CD4-positive, alpha-beta memory T cell (primary cell): ENCODE data around the gene CYP19A1. TPM values are rescaled to one million over a fixed set of nuclear protein-coding genes. Genes with fewer than 3 reads are reported as not detected.

Experiments used
- CTCF ChIA-PET: fragments of 350-600 bp; sonication (Branson Sonifier 250); formaldehyde crosslinking; loops from one replicate; lab custom pipeline; 2021; ENCODE audit warnings: inconsistent platforms; ENCODE audit not compliant: partially characterized antibody; lab: Charles Lee
- POLR2A ChIA-PET: fragments of 350-600 bp; sonication (Branson Sonifier 250); formaldehyde crosslinking; loops from one replicate; lab custom pipeline; 2021; ENCODE audit not compliant: partially characterized antibody; lab: Charles Lee
- DNase-seq, 5 donors: peaks; one replicate each; pipeline versions ENCODE4 v3.0.0 to v3.0.0-alpha.2; 2020 to 2022; ENCODE audit warnings: mixed read lengths in 1 of 5
- H3K27ac ChIP-seq: one replicate; pipeline ENCODE4 v1.7.0; 2013; ENCODE audit warnings: low read depth, low read length
- H3K27me3 ChIP-seq: 2 replicates; pipeline ENCODE4 v1.7.0; 2013; ENCODE audit warnings: mild to moderate bottlenecking, low read length, moderate library complexity; ENCODE audit not compliant: insufficient read depth
- H3K36me3 ChIP-seq: 2 replicates; pipeline ENCODE4 v1.7.0; 2013; ENCODE audit warnings: mild to moderate bottlenecking, low read length, moderate library complexity; ENCODE audit not compliant: insufficient read depth
- H3K4me1 ChIP-seq: 2 replicates; pipeline ENCODE4 v1.7.0; 2013; ENCODE audit warnings: mild to moderate bottlenecking, low read length, moderate library complexity; ENCODE audit not compliant: insufficient read depth
- H3K4me3 ChIP-seq, 2 donors: one replicate each; pipeline ENCODE4 v1.7.0; 2013; ENCODE audit warnings: low read length in 2 of 2, mild to moderate bottlenecking in 1 of 2
- H3K9me3 ChIP-seq, 2 donors: one replicate each; pipeline ENCODE4 v1.7.0; 2013; ENCODE audit warnings: low read length in 2 of 2, control low read depth in 1 of 2; ENCODE audit not compliant: control insufficient read depth in 1 of 2
- H3K27ac Mint-ChIP-seq, 7 donors: one replicate each; pipeline ENCODE4 v1.8.0; 2020 to 2021; ENCODE audit warnings: mixed read lengths in 7 of 7, mild to moderate bottlenecking in 6 of 7, inconsistent platforms in 3 of 7, moderate library complexity in 3 of 7
- H3K27me3 Mint-ChIP-seq, 2 donors: one replicate each; pipeline ENCODE4 v1.8.0; 2020 to 2021; ENCODE audit warnings: mixed read lengths in 2 of 2
- H3K36me3 Mint-ChIP-seq, 2 donors: one replicate each; pipeline ENCODE4 v1.8.0; 2020 to 2021; ENCODE audit warnings: mixed read lengths in 2 of 2, inconsistent platforms in 1 of 2, mild to moderate bottlenecking in 1 of 2
- H3K4me1 Mint-ChIP-seq, 4 donors: one replicate each; pipeline ENCODE4 v1.8.0; 2020 to 2021; ENCODE audit warnings: mixed read lengths in 4 of 4, mild to moderate bottlenecking in 1 of 4
- H3K4me3 Mint-ChIP-seq, 8 donors: one replicate each; pipeline ENCODE4 v1.8.0; 2020 to 2021; ENCODE audit warnings: mixed read lengths in 8 of 8, mild to moderate bottlenecking in 7 of 8, moderate library complexity in 6 of 8, inconsistent platforms in 3 of 8
- H3K9me3 Mint-ChIP-seq, 8 donors: one replicate each; pipeline ENCODE4 v1.8.0; 2020 to 2021; ENCODE audit warnings: mixed read lengths in 8 of 8, mild to moderate bottlenecking in 5 of 8, inconsistent platforms in 3 of 8, moderate library complexity in 1 of 8
- intact Hi-C: fragments of 100-400 bp; cut with micrococcal nuclease; formaldehyde crosslinking; loops from one replicate; pipeline ENCODE4 v1.15.1; 2023
- polyA plus RNA-seq, 2 donors: library from polyadenylated mRNA; unstranded; fragments of 300-500 nt; fragmentation: Illumina TruSeq; gene quantifications; one replicate each; pipeline ENCODE4 v1.2.3, GENCODE V29; 2021
- total RNA-seq, 2 experiments: library from RNA; stranded (reverse); gene quantifications; one replicate each; pipeline ENCODE4 v1.2.3, GENCODE V29; 2021

Gene CYP19A1
- total and polyA plus RNA-seq, 4 experiments from 2014 or later: not detected

GRCh38 chr15:51172193-51172592 is 166.2 kb downstream of the CYP19A1 start:
- CTCF ChIA-PET: interaction anchor here (1.4 to 1.6 kb wide), 2 partner anchors 9 to 11 kb away, joined by 4 to 13 read pairs; no protein-coding TSS in a partner anchor
- peaks cover 0 to 4% (median 0%) of the 10 kb centered on the region in 8 donors for H3K9me3 Mint-ChIP-seq
- intact Hi-C loops: no loop called here

GRCh38 chr15:51171634-51171932 is 166.8 kb downstream of the CYP19A1 start:
- H3K27ac ChIP-seq: no peak overlapping the region
- H3K36me3 Mint-ChIP-seq: no peaks in the 10 kb centered on the region
- H3K27me3 ChIP-seq: no peaks in the 10 kb centered on the region
- H3K27me3 Mint-ChIP-seq: peaks cover 11 to 21% of the 10 kb centered on the region in 2 donors
- intact Hi-C loops: no loop called here
- H3K9me3 ChIP-seq: no peaks in the 10 kb centered on the region
- H3K4me1 ChIP-seq: no peaks in the 10 kb centered on the region
- no peak overlapping the region for H3K4me3 Mint-ChIP-seq
- no peak for DNase-seq
- CTCF ChIA-PET: interaction anchor here (1.3 to 1.6 kb wide), 3 partner anchors 9 to 20 kb away, joined by 3 to 13 read pairs (median 4); no protein-coding TSS in a partner anchor
- H3K9me3 Mint-ChIP-seq: peaks cover 0 to 4% (median 0%) of the 10 kb centered on the region in 8 donors
- no peak overlapping the region for H3K27ac Mint-ChIP-seq
- POLR2A ChIA-PET: no interaction called here
- H3K4me3 ChIP-seq: no peak overlapping the region
- H3K4me1 Mint-ChIP-seq: no peaks in the 10 kb centered on the region
- no peaks in the 10 kb centered on the region for H3K36me3 ChIP-seq

More at GRCh38 chr15:51172193-51172592, 166.2 kb downstream of the CYP19A1 start:
- no peak for DNase-seq
- Histone ChIP-seq H3K4me1 (no peaks in the 10 kb centered on the region), H3K9me3 (no peaks in the 10 kb centered on the region), H3K27me3 (no peaks in the 10 kb centered on the region), H3K4me3 (no peak overlapping the region), H3K27ac (no peak overlapping the region), H3K36me3 (no peaks in the 10 kb centered on the region)
- Mint-ChIP-seq H3K36me3 (no peaks in the 10 kb centered on the region), H3K27ac (no peak overlapping the region), H3K4me3 (no peak overlapping the region), H3K27me3 (peaks cover 11 to 21% of the 10 kb centered on the region in 2 donors), H3K4me1 (no peaks in the 10 kb centered on the region)
- POLR2A ChIA-PET: no interaction called here

- no peaks in the 10 kb centered on the region for H3K36me3 ChIP-seq
- Mint-ChIP-seq H3K36me3 (no peaks in the 10 kb centered on the region), H3K4me1 (no peaks in the 10 kb centered on the region), H3K9me3 (peaks cover 0 to 4% (median 0%) of the 10 kb centered on the region in 8 donors), H3K27ac (no peak overlapping the region), H3K4me3 (no peak overlapping the region), H3K27me3 (peaks cover 11 to 22% of the 10 kb centered on the region in 2 donors)
- H3K4me3 ChIP-seq: no peak overlapping the region
- CTCF ChIA-PET: interaction anchor here (1.2 to 1.6 kb wide), 4 partner anchors 8 to 21 kb away, joined by 3 to 13 read pairs (median 4); no protein-coding TSS in a partner anchor
- no peak for DNase-seq
- no peaks in the 10 kb centered on the region for H3K27me3 ChIP-seq
- intact Hi-C loops: no loop called here
- POLR2A ChIA-PET: no interaction called here
- H3K27ac ChIP-seq: no peak overlapping the region
- H3K9me3 ChIP-seq: no peaks in the 10 kb centered on the region
- no peaks in the 10 kb centered on the region for H3K4me1 ChIP-seq
These were observed 167.3 kb downstream of the CYP19A1 start for GRCh38 chr15:51170882-51171633.

- DNase-seq: no peak
- no peaks in the 10 kb centered on the region for H3K27me3 ChIP-seq
- H3K4me3 ChIP-seq: no peak overlapping the region
- H3K27me3 Mint-ChIP-seq: peaks cover 13 to 22% of the 10 kb centered on the region in 2 donors
- H3K36me3 Mint-ChIP-seq: no peaks in the 10 kb centered on the region
- intact Hi-C loops: no loop called here
- H3K9me3 ChIP-seq: no peaks in the 10 kb centered on the region
- H3K27ac Mint-ChIP-seq: no peak overlapping the region
- peaks cover 0 to 4% (median 0%) of the 10 kb centered on the region in 8 donors for H3K9me3 Mint-ChIP-seq
- H3K4me1 Mint-ChIP-seq: no peaks in the 10 kb centered on the region
- H3K27ac ChIP-seq: no peak overlapping the region
- H3K4me3 Mint-ChIP-seq: no peak overlapping the region
- CTCF ChIA-PET: interaction anchor here (1.5 kb wide), 1 partner anchor 16 kb away, joined by 3 read pairs; no protein-coding TSS in a partner anchor
- POLR2A ChIA-PET: no interaction called here
- no peaks in the 10 kb centered on the region for H3K36me3 ChIP-seq
- no peaks in the 10 kb centered on the region for H3K4me1 ChIP-seq
These were observed 169.7 kb downstream of the CYP19A1 start for GRCh38 chr15:51168700-51169099.

GRCh38 chr15:51163843-51164242 is 174.6 kb downstream of the CYP19A1 start:
- Mint-ChIP-seq H3K36me3 (no peaks in the 10 kb centered on the region), H3K4me3 (no peak overlapping the region), H3K9me3 (no peaks in the 10 kb centered on the region), H3K27ac (no peak overlapping the region), H3K4me1 (peaks cover 0 to 2% (median 0%) of the 10 kb centered on the region in 4 donors), H3K27me3 (peaks cover 10 to 17% of the 10 kb centered on the region in 2 donors)
- ChIA-PET POLR2A (no interaction called here), CTCF (interaction anchor here (0.6 to 4.8 kb wide), 14 partner anchors 8 to 217 kb away, joined by 3 to 40 read pairs (median 6); no protein-coding TSS in a partner anchor)
- Histone ChIP-seq H3K4me1 (no peaks in the 10 kb centered on the region), H3K27ac (no peak overlapping the region), H3K36me3 (no peaks in the 10 kb centered on the region), H3K9me3 (no peaks in the 10 kb centered on the region), H3K27me3 (no peaks in the 10 kb centered on the region), H3K4me3 (no peak overlapping the region)
- no peak for DNase-seq
- intact Hi-C loops: loop anchor here (1.0 kb wide), 1 partner anchor 28 kb away; no protein-coding TSS in a partner anchor

GRCh38 chr15:51162865-51163762 is 175.3 kb downstream of the CYP19A1 start:
- peak in 4 of 5 donors; percentile 24 to 38 (median 28) for DNase-seq
- Mint-ChIP-seq H3K4me3 (peak overlapping the region in 1 of 8 donors; percentile 58), H3K27me3 (peaks cover 9 to 17% of the 10 kb centered on the region in 2 donors), H3K4me1 (peaks cover 0 to 2% (median 0%) of the 10 kb centered on the region in 4 donors), H3K27ac (no peak overlapping the region), H3K9me3 (no peaks in the 10 kb centered on the region), H3K36me3 (no peaks in the 10 kb centered on the region)
- no peak overlapping the region for H3K27ac ChIP-seq
- no peak overlapping the region for H3K4me3 ChIP-seq
- H3K4me1 ChIP-seq: no peaks in the 10 kb centered on the region
- intact Hi-C loops: loop anchor here (1.0 kb wide), 1 partner anchor 29 kb away; no protein-coding TSS in a partner anchor
- H3K36me3 ChIP-seq: no peaks in the 10 kb centered on the region
- POLR2A ChIA-PET: no interaction called here
- no peaks in the 10 kb centered on the region for H3K27me3 ChIP-seq
- H3K9me3 ChIP-seq: no peaks in the 10 kb centered on the region
- CTCF ChIA-PET: interaction anchor here (0.6 to 4.8 kb wide), 18 partner anchors 8 to 218 kb away, joined by 3 to 40 read pairs (median 6); no protein-coding TSS in a partner anchor
